ENCODE results near the gene SCNM1.

SCNM1 gene

GRCh38 chr1:151146412-151147131 lies 19.4 kb upstream of the SCNM1 start, which contains the start of gene SEMA6C:
SEMA6C (minus strand) TSS chr1:151146631; CDS start chr1:151142621, 4,010 bp downstream.
- H3K4me3 ChIP-seq (ENCODE audit: low read depth, low read length), result peak within 1 kb of the TSS; percentile 77

DNA sequence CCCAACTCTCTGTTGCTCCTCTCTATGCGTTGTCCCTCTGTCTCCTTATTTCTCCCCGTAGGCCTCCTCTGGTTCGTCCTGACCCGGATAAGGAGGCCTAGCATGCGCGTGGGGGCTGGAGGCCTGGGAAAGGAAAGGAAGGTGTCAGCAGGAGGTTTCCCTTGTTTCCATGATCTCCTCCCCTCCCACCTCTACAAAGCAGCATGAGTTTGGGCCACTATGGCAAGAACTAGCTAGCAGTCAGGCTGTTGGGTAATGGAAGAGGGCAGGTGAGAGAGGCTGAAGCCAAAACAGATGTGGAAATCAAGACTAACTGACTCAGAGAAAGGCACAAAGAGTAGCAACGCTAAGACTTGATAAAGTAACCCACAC lies 18.8 kb upstream of the SCNM1 start:
- peak overlapping the region; percentile 77 for H3K4me3 ChIP-seq (ENCODE audit: low read depth, low read length)

GRCh38 chr1:151147665-151148064 lies 18.3 kb upstream of the SCNM1 start:
- no peak overlapping the region for H3K4me3 ChIP-seq (ENCODE audit: low read depth, low read length)

- H3K4me3 ChIP-seq (ENCODE audit: low read depth, low read length), result no peak within 1 kb of the TSS
These were observed 9.5 kb upstream of the SCNM1 start, which contains the start of gene TNFAIP8L2 for GRCh38 chr1:151156515-151156819. TNFAIP8L2 (plus strand) TSS chr1:151156649; CDS start chr1:151158698, 2,049 bp downstream.

- H3K4me3 ChIP-seq (ENCODE audit: low read depth, low read length), result no peak overlapping the region
These were observed 8.8 kb upstream of the SCNM1 start for GRCh38 chr1:151157067-151157531.

- H3K4me3 ChIP-seq (ENCODE audit: low read depth, low read length), result no peak overlapping the region
These were observed 7.6 kb upstream of the SCNM1 start for GRCh38 chr1:151158326-151158725.

- H3K4me3 ChIP-seq (ENCODE audit: low read depth, low read length), result no peak overlapping the region
These were observed 7.1 kb upstream of the SCNM1 start for GRCh38 chr1:151158751-151159251.

DNA sequence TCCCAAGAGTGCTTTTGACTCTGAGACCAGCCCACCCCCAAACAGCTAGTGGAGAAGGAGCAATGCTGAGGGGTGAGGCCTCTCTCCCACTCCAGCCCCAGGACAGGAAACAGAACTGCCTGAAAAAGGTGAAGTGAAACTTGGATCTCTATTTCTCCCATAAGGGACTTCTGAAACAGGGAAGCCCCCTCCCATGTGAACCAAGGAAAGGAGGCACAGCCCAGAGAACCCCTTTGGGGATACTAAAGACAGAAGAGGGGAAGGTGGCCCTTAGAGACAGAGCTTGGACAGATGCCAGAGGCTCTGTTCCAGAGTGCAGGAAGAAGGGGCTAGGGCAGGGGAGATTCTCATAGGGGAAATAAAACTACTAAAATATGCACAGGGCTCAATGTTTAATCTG lies 6.6 kb upstream of the SCNM1 start:
- H3K4me3 ChIP-seq (ENCODE audit: low read depth, low read length), result no peak overlapping the region

DNA sequence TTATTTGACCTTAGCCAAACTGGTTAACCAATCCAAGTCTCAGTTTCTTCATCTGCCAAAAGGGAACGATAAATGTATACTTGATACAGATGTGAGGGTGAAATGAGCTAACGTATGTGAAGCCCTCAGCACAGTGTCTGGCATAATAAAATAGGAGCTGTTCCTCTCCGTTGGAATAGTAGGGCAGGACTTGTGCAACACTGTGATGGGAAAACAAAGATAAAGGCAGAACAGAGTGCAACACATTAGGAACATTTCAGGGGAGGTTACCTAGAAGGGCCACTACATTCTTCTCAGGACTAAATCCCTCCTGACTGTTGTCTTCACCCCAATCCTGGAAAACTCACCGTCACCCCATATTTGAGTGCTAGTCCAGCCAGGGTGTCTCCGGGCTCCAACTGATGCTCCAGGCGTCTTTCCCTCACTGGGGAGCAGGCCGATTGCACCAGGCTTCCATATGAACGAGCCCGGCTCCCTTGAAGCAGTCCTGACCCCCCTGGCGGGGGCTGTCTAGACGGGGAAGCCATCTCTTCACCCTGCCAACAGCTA lies 1.1 kb upstream of the SCNM1 start:
- peak overlapping the region; percentile 99 for H3K4me3 ChIP-seq (ENCODE audit: low read depth, low read length)

DNA sequence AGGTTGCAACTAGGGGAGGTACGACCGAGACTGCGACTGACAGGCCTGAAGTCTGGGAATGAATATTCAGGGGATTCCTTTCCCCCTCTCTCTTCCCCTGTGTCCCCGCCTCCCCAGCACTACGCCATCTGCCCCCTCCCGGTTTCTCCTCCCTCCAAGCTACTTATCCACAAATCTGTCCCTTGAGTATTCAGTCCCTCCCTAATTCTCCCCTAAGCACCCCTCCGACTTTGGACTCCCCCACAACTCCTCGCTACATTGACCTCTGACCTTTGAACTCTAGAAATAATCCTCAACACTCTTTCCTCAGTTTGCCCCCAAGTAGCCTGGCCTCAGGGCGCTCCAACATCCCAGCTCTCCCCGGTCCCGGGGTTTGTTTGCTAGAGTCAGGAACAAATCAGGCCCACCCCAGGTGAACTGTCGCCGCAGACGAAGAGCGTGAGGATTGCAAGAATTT lies 635 bp upstream of the SCNM1 start:
- H3K4me3 ChIP-seq (ENCODE audit: low read depth, low read length), result peak overlapping the region; percentile 99

DNA sequence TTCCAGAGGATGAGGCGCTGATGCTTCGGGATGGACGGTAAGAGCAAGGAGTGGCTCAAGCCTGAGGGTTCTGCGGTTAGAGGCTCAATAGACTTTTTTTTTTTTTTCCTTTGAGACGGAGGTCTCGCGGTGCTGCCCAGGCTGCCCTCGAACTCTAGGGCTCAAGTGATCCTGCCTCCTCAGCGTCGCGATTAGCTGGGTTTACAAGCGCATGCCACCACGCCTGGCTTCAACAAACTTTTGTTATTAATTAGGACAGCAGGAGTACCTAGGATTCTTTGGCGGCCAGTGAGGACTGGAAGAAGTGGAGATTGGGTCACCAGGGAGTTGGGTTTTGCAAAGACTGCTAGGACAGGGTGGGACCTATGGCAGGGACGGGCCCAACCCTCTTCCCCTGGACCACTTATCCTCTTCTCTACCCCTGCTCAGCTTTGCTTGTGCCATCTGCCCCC lies 587 bp downstream of the SCNM1 start:
- peak overlapping the region; percentile 99 for H3K4me3 ChIP-seq (ENCODE audit: low read depth, low read length)

DNA sequence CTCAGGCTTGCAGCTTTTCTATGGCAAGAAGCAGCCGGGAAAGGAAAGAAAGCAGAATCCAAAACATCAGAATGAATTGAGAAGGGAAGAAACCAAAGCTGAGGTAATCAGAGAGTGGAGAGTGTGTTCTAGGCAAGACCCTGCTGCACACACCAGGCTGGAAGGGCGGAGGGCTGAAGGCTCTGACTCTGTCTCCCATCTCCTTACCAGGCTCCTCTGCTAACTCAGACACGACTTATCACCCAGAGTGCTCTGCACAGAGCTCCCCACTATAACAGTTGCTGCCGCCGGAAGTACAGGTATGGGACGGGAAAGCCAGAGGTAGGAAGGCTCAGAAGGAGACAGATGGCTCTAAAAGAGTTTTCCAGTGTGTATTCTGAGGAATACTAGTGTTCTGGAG lies 1.2 kb downstream of the SCNM1 start:
- H3K4me3 ChIP-seq (ENCODE audit: low read depth, low read length), result no peak overlapping the region

DNA sequence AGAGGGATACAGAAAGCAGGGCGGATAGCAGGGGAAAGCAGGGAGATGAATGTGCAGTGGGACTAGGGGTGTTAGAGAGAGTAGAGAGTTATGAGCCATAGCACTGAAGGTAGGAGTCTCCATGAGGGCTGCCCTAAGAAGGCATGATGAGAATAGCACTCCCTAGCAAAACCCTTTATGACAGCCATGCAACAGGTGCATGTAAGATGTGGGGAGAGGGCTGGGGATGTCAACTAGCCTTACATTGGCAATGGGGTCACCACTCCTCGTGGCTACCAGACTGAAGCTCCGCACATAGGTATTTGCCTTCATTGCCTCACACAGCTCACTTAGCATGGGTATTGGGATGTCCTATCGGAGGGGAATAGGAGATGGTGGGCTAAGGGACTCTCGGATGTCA lies 5.2 kb downstream of the SCNM1 start:
- H3K4me3 ChIP-seq (ENCODE audit: low read depth, low read length), result no peak overlapping the region

DNA sequence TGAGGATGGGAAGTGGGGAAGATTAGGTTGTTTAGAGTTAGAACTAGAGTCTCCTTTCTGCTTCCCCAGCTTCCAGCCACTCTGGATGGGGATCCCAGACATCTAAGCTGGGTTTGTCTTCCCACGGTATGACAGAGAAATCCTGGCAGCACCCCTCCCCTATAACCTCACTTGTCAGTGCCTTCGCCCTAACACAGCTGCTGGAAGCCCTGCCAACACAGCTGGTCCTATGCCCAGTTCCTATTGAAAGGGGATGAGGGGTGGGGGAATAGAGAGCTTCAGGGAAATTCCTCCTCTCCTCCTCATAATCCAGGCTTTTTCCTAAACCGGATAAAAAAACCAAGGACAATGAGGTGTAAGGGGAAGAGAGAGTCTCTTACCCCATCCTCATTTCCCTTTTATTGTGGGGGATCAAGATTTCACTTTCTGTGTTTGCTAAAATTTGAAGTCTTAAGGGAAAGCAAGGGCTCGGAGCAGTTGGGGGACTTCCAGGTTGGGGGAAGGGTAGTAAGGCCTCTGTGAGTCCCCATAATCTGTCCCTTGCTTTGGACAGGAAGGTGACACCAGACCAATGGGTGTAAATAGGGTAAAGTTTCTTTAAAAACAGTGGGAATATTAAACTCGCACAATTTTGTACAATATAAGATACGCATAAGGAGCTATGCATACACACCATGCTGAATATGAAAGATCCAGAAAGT lies 9.2 kb downstream of the SCNM1 start:
- H3K4me3 ChIP-seq (ENCODE audit: low read depth, low read length), result no peak overlapping the region

- H3K4me3 ChIP-seq (ENCODE audit: low read depth, low read length), result no peak within 1 kb of the TSS
These were observed 9.9 kb downstream of the SCNM1 start, which contains the start of gene TMOD4 for GRCh38 chr1:151175863-151176262. TMOD4 (minus strand) TSS chr1:151175981; CDS start chr1:151174875, 1,106 bp downstream.

GRCh38 chr1:151176514-151177045 lies 10.6 kb downstream of the SCNM1 start:
- no peak overlapping the region for H3K4me3 ChIP-seq (ENCODE audit: low read depth, low read length)

- H3K4me3 ChIP-seq (ENCODE audit: low read depth, low read length), result no peak overlapping the region
These were observed 18.3 kb downstream of the SCNM1 start for GRCh38 chr1:151184211-151184610.

- H3K4me3 ChIP-seq (ENCODE audit: low read depth, low read length), result no peak overlapping the region
These were observed 21.3 kb downstream of the SCNM1 start for GRCh38 chr1:151187205-151187604.

DNA sequence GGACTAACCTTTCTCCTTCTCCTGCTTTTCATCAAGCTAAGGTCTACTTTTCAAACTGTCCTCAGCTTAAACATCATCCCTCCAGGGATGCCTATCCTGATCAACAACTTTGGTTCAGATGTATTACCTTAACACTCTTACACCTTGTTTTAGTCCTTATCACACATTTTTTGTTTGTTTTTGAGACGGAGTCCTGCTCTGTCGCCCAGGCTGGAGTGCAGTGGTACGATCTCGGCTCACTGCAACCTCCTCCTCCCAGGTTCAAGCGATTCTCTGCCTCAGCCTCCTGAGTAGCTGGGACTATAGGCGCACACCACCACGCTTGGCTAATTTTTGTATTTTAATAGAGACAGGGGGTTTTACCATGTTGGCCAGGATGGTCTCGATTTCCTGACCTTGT lies 22.7 kb downstream of the SCNM1 start:
- H3K4me3 ChIP-seq (ENCODE audit: low read depth, low read length), result peak overlapping the region; percentile 97

DNA sequence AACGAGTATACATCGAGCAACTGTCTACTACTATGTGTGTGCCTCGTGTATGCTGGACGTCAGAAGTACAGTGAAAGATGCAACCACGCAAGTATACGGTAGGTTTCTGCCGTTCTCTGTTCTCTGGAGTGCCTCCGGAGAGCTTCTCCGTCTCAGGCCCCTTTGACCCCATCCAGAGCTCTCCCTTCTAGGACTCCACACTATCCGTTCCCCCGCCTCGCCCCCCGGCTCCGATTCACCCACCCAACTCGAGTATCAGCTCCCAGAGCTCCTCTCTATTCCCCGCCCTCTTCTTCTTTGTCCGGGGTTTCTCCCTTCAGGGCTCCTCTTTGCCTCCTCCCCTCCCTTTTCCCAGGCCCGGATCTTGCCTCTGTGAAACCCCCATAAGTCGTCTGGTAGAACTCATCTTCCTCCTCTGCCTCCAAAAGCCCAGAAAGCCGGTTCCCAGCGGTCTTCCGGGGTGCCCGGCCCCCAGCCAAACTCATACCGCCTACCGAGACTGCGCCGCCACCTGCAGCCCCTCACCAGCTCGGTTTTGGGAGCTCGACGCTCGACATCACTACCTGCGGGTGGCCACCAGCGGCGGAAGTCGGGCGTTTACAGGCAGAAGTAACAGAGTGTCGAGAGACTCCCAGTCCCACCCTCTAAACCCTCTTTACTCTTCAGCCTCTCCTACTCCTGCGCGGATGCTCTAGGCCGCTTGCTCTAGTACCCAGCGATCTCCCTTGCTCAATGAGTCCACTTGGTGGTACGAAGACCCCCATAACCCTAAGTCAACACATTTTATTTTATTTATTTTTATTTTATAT lies 23.9 kb downstream of the SCNM1 start, which contains the start of gene VPS72:
TSS of gene VPS72 (minus strand) at position 561 of the 809 bp plus-strand sequence. CDS start at position 485, 76 bp downstream.
- H3K4me3 ChIP-seq (ENCODE audit: low read depth, low read length), result peak within 1 kb of the TSS; percentile 97
